ENCODE results near the gene ATP11A. TPM values are rescaled to one million over a fixed set of nuclear protein-coding genes. Genes with fewer than 3 reads are reported as not detected.

ATP11A gene
- total and polyA plus RNA-seq, 2 donors (not counting 3 experiments of a cell fraction or from before 2014, with no cell fraction given) = 16.5 to 88.1 TPM

- intact Hi-C loops (cut with micrococcal nuclease) (no loop called here), dilution Hi-C loops (cut with MboI; ENCODE audit: extremely low pct_ligation_motif_present, low sequenced_read_pairs) (no loop called here)
- Histone ChIP-seq H3K9me1 (replicated peaks; ENCODE audit: control insufficient read depth, extremely low read depth, insufficient read depth, low read length) (no peaks in the 10 kb centered on the region), H3K4me2 (ENCODE audit: insufficient read depth, low read length) (no peak overlapping the region), H3K27me3 (ENCODE audit: control insufficient read depth in 2 of 2, insufficient read depth in 2 of 2, low read length in 2 of 2) (peaks cover 16 to 24% of the 10 kb centered on the region in 2 experiments), H4K20me1 (replicated peaks; ENCODE audit: control insufficient read depth, extremely low read depth, insufficient read depth, low read length) (no peaks in the 10 kb centered on the region), H3K4me1 (ENCODE audit: control insufficient read depth, extremely low read depth, insufficient read depth, low read length) (peaks cover 7% of the 10 kb centered on the region), H3K9ac (replicated peaks; ENCODE audit: extremely low read depth, insufficient read depth, low read length) (no peak overlapping the region), H2AFZ (ENCODE audit: low read depth, low read length) (no peak overlapping the region), H3K9me3 (replicated peaks; ENCODE audit: control insufficient read depth, insufficient read depth, low read length) (no peaks in the 10 kb centered on the region), H3K27ac (ENCODE audit: insufficient read depth, low read depth, low read length) (no peak overlapping the region), H3K36me3 (ENCODE audit: control insufficient read depth in 2 of 2, extremely low read depth in 1 of 2, insufficient read depth in 2 of 2, low read length in 2 of 2) (no peaks in the 10 kb centered on the region), H3K79me2 (ENCODE audit: control insufficient read depth, insufficient read depth, low read length) (no peaks in the 10 kb centered on the region), H3K4me3 (replicated peaks in 1 of 3; ENCODE audit: insufficient read depth in 1 of 3, low read depth in 1 of 3, low read length in 3 of 3) (no peak overlapping the region)
- DNase-seq (ENCODE audit: low read depth, low spot score) = no peak
- ChIA-PET POLR2A (no interaction called here), CTCF (no interaction called here)
- no TSS peak for BruUV-seq (replicated peaks)
- FAIRE-seq = no peak
- TF ChIP-seq EZH2 (IDR thresholded peaks at IDR 0.05; ENCODE audit: borderline replicate concordance, low read depth, low read length, severe bottlenecking) = no peak
- TF ChIP-seq POLR2A (IDR thresholded peaks at IDR 0.05; ENCODE audit: low read depth, low read length) = no peak
- no peak for TF ChIP-seq FOS (IDR thresholded peaks at IDR 0.05; ENCODE audit: borderline replicate concordance, insufficient read depth, low read length)
- TF ChIP-seq CTCF (IDR thresholded peaks at IDR 0.05; ENCODE audit: extremely low read depth in 1 of 2, insufficient read depth in 1 of 2, low read depth in 1 of 2, low read length in 2 of 2) = no peak
- no peak for TF ChIP-seq MYC (IDR thresholded peaks at IDR 0.05; ENCODE audit: low read depth, low read length)
- TF ChIP-seq MAX (IDR thresholded peaks at IDR 0.05; ENCODE audit: insufficient read depth, insufficient read length) = no peak
- no peak for TF ChIP-seq GATA2 (IDR thresholded peaks at IDR 0.05; ENCODE audit: insufficient read depth, insufficient read length, low read depth, low read length)
- no peak for TF ChIP-seq JUN (IDR thresholded peaks at IDR 0.05; ENCODE audit: borderline replicate concordance, insufficient read depth, insufficient read length, low read depth)
- no peak for TF ChIP-seq POLR2AphosphoS5 (IDR thresholded peaks at IDR 0.05; ENCODE audit: insufficient read depth, low read depth, low read length)
Observed at GRCh38 chr13:112933649-112934048, 243.8 kb downstream of the ATP11A start.

All from endothelial cell of umbilical vein (primary cell).